ENCODE measurements around the gene RFWD3. TPM values are rescaled to one million over a fixed set of nuclear protein-coding genes. Genes with fewer than 3 reads are reported as not detected.

Gene RFWD3
- total and polyA plus RNA-seq, 2 experiments from 2014 or later = 12.8 to 12.9 TPM

GRCh38 chr16:74578838-74579237 is 87.8 kb downstream of the RFWD3 start:
- Histone ChIP-seq H3K9me2 (replicated peaks; ENCODE audit: insufficient read depth) (no peaks in the 10 kb centered on the region), H3K79me2 (peaks cover 99% of the 10 kb centered on the region), H3K27ac (no peak overlapping the region), H4K20me1 (ENCODE audit: insufficient read depth, poor library complexity, severe bottlenecking) (peaks cover 54% of the 10 kb centered on the region), H3K4me3 (no peak overlapping the region), H3K36me3 (replicated peaks; ENCODE audit: insufficient read depth, low read depth) (no peaks in the 10 kb centered on the region), H3K27me3 (no peaks in the 10 kb centered on the region), H3K4me1 (ENCODE audit: insufficient read depth) (peaks cover 13% of the 10 kb centered on the region), H2AFZ (no peak overlapping the region), H3K4me2 (no peak overlapping the region), H3K9me3 (ENCODE audit: low read depth) (no peaks in the 10 kb centered on the region)
- WGBS (ENCODE audit: low lambda C conversion rate, missing lambda C conversion rate) = 90% methylated on average over 3 of the region's 3 CpGs
- no peak for TF ChIP-seq CTCF (IDR thresholded peaks at IDR 0.05; ENCODE audit: poor library complexity)
- TF ChIP-seq EZH2 (IDR thresholded peaks at IDR 0.05; ENCODE audit: borderline replicate concordance) = no peak
- TF ChIP-seq EZH2phosphoT487 (IDR thresholded peaks at IDR 0.05; ENCODE audit: low read depth, severe bottlenecking, unreplicated experiment) = no peak
- no peak for DNase-seq (ENCODE audit: low spot score)

- DNase-seq (ENCODE audit: low spot score) = no peak
- WGBS (ENCODE audit: low lambda C conversion rate, missing lambda C conversion rate) = 80% methylated on average over 3 of the region's 3 CpGs
- Histone ChIP-seq H3K27me3 (no peaks in the 10 kb centered on the region), H3K9me3 (ENCODE audit: low read depth) (no peaks in the 10 kb centered on the region), H3K9me2 (replicated peaks; ENCODE audit: insufficient read depth) (no peaks in the 10 kb centered on the region), H3K4me3 (no peak overlapping the region), H2AFZ (no peak overlapping the region), H3K27ac (no peak overlapping the region), H3K4me1 (ENCODE audit: insufficient read depth) (peaks cover 13% of the 10 kb centered on the region), H4K20me1 (ENCODE audit: insufficient read depth, poor library complexity, severe bottlenecking) (peaks cover 54% of the 10 kb centered on the region), H3K36me3 (replicated peaks; ENCODE audit: insufficient read depth, low read depth) (no peaks in the 10 kb centered on the region), H3K79me2 (peaks cover 99% of the 10 kb centered on the region), H3K4me2 (no peak overlapping the region)
- TF ChIP-seq CTCF (IDR thresholded peaks at IDR 0.05; ENCODE audit: poor library complexity) (no peak), EZH2phosphoT487 (IDR thresholded peaks at IDR 0.05; ENCODE audit: low read depth, severe bottlenecking, unreplicated experiment) (no peak), EZH2 (IDR thresholded peaks at IDR 0.05; ENCODE audit: borderline replicate concordance) (no peak)
Measured at GRCh38 chr16:74578433-74578832, 88.2 kb downstream of the RFWD3 start.

- peaks cover 99% of the 10 kb centered on the region for H3K79me2 ChIP-seq
- no peak overlapping the region for H3K27ac ChIP-seq
- peaks cover 13% of the 10 kb centered on the region for H3K4me1 ChIP-seq (ENCODE audit: insufficient read depth)
- H2AFZ ChIP-seq = no peak overlapping the region
- no peak overlapping the region for H3K4me2 ChIP-seq
- no peaks in the 10 kb centered on the region for H3K9me3 ChIP-seq (ENCODE audit: low read depth)
- no peaks in the 10 kb centered on the region for H3K36me3 ChIP-seq (replicated peaks; ENCODE audit: insufficient read depth, low read depth)
- WGBS (ENCODE audit: low lambda C conversion rate, missing lambda C conversion rate) = 63% methylated on average over 2 of the region's 2 CpGs
- no peak for DNase-seq (ENCODE audit: low spot score)
- no peak for TF ChIP-seq EZH2phosphoT487 (IDR thresholded peaks at IDR 0.05; ENCODE audit: low read depth, severe bottlenecking, unreplicated experiment)
- no peak for TF ChIP-seq EZH2 (IDR thresholded peaks at IDR 0.05; ENCODE audit: borderline replicate concordance)
- no peak for TF ChIP-seq CTCF (IDR thresholded peaks at IDR 0.05; ENCODE audit: poor library complexity)
- no peak overlapping the region for H3K4me3 ChIP-seq
- no peaks in the 10 kb centered on the region for H3K9me2 ChIP-seq (replicated peaks; ENCODE audit: insufficient read depth)
- no peaks in the 10 kb centered on the region for H3K27me3 ChIP-seq
- peaks cover 58% of the 10 kb centered on the region for H4K20me1 ChIP-seq (ENCODE audit: insufficient read depth, poor library complexity, severe bottlenecking)
Measured at GRCh38 chr16:74577882-74578366, 88.8 kb downstream of the RFWD3 start.
